ENCODE measurements around the gene NINL.

DNA sequence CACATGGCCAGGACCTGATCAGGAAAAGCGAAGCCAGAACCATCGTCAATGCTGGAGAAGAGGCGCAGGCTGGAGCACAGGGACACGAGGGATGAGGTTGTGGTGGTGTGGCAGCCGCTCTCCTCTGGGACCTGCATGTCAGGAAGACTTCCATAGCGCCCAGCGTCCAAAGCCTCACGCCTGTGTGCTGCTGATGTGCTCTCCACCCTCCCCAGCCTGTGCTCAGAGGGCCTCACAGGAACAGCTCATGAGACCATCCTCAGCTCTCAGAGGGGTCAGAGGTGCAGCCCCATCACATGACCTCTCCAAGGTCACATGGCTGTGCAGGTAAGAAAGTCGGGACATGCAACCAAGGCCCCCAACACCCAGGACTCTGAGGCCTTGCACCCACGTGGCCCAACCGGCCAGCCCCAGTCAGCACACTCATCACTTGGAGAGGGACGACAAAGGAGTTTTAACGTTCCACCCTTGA, 84.4 kb downstream of the NINL start:
- TF ChIP-seq, protein P1, sequence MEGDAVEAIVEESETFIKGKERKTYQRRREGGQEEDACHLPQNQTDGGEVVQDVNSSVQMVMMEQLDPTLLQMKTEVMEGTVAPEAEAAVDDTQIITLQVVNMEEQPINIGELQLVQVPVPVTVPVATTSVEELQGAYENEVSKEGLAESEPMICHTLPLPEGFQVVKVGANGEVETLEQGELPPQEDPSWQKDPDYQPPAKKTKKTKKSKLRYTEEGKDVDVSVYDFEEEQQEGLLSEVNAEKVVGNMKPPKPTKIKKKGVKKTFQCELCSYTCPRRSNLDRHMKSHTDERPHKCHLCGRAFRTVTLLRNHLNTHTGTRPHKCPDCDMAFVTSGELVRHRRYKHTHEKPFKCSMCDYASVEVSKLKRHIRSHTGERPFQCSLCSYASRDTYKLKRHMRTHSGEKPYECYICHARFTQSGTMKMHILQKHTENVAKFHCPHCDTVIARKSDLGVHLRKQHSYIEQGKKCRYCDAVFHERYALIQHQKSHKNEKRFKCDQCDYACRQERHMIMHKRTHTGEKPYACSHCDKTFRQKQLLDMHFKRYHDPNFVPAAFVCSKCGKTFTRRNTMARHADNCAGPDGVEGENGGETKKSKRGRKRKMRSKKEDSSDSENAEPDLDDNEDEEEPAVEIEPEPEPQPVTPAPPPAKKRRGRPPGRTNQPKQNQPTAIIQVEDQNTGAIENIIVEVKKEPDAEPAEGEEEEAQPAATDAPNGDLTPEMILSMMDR (IDR thresholded peaks at IDR 0.05), result no peak
- no peak for TF ChIP-seq POLR2A (IDR thresholded peaks at IDR 0.05; ENCODE audit: low read depth)
- TF ChIP-seq EP300 (IDR thresholded peaks at IDR 0.05), result no peak
- TF ChIP-seq POLR2AphosphoS5 (IDR thresholded peaks at IDR 0.05), result no peak

Data from esophagus muscularis mucosa (tissue), 4 donors.